AG04449 (cell line): Measurements from ENCODE around the gene WDR45.

Experiments used
- CTCF ChIA-PET: fragments of 350-600 bp; formaldehyde crosslinking; extraction: SDS; loops from one replicate; lab custom pipeline; 2021; ENCODE audit warnings: antibody characterized with exemption; lab: Yijun Ruan, JAX
- POLR2A ChIA-PET: fragments of 400-600, 350-600 bp; formaldehyde crosslinking; extraction: SDS; loops from one replicate; lab custom pipeline; 2020; ENCODE audit warnings: antibody characterized with exemption, inconsistent platforms; lab: Yijun Ruan, JAX
- DNase-seq: peaks from one replicate; pipeline ENCODE4 v3.0.0-alpha.2; 2010; ENCODE audit warnings: low read depth, low spot score
- H3K4me3 ChIP-seq: 2 replicates; pipeline ENCODE4 v1.5.1; 2011; ENCODE audit warnings: low read depth, mild to moderate bottlenecking, control low read depth, low read length
- TF ChIP-seq, protein P1 (sequence below): IDR thresholded peaks from one replicate; pipeline ENCODE4 v1.5.1; 2011; ENCODE audit warnings: mild to moderate bottlenecking, moderate library complexity, low read length, control low read depth, inconsistent platforms; ENCODE audit not compliant: insufficient read depth; ENCODE audit errors: missing control alignments

WDR45 gene

DNA sequence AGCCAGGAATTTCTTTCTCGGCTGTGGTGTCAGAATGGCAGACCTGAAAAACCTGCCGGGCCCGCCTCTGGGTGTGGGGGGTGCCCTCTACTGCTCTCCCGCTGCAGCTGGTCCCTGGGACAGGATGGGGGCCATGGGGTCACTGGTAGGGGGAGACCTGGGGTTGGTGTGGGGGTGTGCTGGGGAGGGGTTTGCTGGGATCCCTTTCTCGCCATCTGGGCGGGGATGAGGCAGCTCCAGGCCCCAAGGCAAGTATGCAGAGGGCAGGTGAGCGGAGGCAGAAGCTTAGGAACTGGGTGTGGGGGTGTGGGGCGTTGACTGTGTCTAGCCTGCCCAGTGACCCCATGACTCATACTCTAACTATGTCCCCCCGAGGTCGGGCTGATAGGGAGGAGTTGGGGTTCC is 20.0 kb downstream of the WDR45 start:
- ChIA-PET POLR2A (no interaction called here), CTCF (no interaction called here)
- no peak overlapping the region for H3K4me3 ChIP-seq
- DNase-seq, result no peak
- TF ChIP-seq, protein P1, sequence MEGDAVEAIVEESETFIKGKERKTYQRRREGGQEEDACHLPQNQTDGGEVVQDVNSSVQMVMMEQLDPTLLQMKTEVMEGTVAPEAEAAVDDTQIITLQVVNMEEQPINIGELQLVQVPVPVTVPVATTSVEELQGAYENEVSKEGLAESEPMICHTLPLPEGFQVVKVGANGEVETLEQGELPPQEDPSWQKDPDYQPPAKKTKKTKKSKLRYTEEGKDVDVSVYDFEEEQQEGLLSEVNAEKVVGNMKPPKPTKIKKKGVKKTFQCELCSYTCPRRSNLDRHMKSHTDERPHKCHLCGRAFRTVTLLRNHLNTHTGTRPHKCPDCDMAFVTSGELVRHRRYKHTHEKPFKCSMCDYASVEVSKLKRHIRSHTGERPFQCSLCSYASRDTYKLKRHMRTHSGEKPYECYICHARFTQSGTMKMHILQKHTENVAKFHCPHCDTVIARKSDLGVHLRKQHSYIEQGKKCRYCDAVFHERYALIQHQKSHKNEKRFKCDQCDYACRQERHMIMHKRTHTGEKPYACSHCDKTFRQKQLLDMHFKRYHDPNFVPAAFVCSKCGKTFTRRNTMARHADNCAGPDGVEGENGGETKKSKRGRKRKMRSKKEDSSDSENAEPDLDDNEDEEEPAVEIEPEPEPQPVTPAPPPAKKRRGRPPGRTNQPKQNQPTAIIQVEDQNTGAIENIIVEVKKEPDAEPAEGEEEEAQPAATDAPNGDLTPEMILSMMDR, result no peak

DNA sequence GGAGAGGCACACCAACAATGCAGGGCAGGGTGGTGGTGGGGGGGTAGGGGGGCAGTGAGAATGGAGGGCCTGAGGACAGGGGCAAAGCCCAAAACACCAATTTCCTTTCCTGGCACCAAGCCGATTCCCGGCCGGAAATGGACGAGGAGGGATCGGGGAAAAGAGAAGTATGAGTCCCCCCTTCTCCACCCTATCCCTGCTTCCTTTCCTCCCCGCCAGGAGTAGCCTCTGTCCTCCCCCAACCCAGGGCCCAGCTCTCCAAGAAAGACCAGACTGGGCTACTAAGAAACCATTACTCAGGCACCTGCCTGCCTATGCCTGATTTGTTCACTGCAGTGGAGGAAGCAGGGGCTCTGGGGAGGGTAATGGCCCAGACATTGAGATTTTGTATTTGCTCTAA is 20.5 kb downstream of the WDR45 start:
- POLR2A ChIA-PET, result no interaction called here
- TF ChIP-seq, protein P1, result no peak
- no peak overlapping the region for H3K4me3 ChIP-seq
- no peak for DNase-seq
- CTCF ChIA-PET, result no interaction called here

DNA sequence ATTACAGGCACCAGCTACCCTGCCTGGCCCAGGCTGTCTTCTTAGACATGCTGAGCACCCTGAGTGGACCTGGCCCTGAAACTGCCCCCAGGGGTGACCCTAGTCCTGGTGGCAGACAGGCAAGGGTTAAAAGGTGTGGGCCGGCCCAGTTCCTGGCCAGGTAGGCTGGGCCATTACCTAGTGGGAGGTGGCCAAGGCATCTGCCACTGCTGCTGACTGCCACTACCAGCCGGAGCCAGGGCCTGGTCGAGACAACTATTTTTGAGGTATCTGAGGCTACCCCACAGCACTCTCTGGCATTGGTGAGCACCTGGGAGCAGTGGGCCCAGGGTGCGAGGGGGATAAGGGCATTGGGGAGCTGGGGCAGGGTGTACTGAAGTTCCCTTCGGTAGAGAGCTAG is 20.9 kb downstream of the WDR45 start, which contains the start of gene CCDC120:
Gene CCDC120, plus strand, starts transcription at position 206 of the 400 bp plus-strand sequence. CDS start 3,043 bp downstream, outside the sequence.
- POLR2A ChIA-PET, result no interaction called here
- DNase-seq, result no peak
- TF ChIP-seq, protein P1, result no peak
- H3K4me3 ChIP-seq, result no peak within 1 kb of the TSS
- CTCF ChIA-PET, result no interaction called here

DNA sequence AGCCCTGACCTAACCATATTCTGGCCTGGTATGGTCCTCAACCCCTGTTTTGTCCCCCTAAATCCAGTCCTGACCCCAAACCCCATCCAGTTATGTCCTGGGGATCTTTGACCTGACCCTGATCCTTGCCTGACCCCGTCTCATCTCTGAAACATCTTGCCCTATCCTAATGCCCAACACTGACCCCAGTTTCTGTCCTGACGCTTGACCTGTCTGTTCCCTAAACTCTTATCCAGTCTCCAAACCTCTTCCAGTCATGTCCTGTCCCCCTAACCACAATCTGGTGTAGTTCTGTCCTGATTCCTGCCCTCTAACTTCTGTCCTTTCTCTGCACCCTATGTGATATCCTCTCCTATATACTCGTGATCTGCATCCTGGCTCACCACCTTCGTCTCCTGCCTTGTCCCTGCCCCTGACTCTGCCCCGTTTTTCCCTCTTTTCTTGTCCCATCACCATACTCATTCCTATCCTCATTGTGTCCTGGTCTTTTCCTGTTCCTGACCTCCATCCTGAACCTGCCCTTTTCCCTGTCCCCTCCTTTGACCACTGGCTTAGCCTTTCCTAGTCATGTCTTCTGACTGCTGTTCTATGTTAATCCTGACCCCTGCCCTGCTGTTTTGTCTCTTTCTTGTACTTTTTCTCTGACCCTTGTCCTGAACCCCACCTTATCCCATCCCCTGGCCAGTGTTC is 25.5 kb downstream of the WDR45 start:
- ChIA-PET POLR2A (no interaction called here), CTCF (interaction anchor here (1.0 kb wide), 1 partner anchor 10 kb away, joined by 3 read pairs; no protein-coding TSS in a partner anchor)
- H3K4me3 ChIP-seq, result peak overlapping the region; percentile 59
- DNase-seq, result no peak
- TF ChIP-seq, protein P1, result no peak

DNA sequence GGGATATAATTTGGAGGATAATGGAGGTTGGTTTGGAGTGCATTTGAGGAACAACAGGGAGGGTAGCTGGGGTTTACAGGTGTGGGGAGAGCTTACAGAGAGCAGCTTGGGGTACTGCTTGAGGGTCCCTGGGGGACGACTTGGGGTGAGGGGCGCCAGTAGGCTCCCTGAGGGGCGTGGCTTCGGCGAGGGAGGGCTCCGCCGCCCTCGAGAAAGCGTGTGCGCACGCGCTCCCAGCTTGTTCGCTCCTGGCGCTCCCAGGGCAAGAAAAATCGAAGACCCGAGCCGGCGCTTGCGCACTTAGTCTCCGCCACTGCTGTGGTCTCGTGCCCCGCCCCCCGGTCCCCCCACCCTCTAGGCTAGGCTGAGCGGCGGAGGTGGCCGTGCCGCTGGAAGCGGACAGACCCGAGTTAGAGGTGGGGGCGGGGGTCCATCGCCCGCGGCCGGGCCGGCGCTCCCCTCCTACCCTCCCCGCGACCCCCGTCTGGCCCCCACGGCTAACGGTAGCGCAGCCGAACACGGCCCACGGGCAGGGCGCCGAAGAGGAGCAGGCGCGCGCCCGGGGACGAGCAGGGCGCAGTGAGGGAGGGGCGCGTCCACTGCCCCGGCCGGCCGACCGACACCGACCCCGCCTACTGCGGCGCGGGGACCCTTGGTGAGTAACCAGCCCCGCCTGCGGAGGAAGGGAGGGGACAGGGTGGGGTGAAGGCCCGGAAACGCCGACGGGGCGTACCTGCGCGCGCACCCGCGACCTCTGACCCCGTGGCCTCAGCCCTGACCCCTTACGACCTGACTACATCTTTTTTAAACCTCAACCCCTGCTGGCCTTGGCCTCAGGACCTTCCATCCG is 26.2 kb downstream of the WDR45 start:
- DNase-seq, result no peak
- H3K4me3 ChIP-seq, result peak overlapping the region; percentile 59
- CTCF ChIA-PET, result interaction anchor here (1.2 kb wide), 1 partner anchor 9 kb away, joined by 7 read pairs; no protein-coding TSS in a partner anchor
- POLR2A ChIA-PET, result interaction anchor here (0.7 kb wide), 1 partner anchor 9 kb away, joined by 3 read pairs; no protein-coding TSS in a partner anchor
- TF ChIP-seq, protein P1, result no peak

DNA sequence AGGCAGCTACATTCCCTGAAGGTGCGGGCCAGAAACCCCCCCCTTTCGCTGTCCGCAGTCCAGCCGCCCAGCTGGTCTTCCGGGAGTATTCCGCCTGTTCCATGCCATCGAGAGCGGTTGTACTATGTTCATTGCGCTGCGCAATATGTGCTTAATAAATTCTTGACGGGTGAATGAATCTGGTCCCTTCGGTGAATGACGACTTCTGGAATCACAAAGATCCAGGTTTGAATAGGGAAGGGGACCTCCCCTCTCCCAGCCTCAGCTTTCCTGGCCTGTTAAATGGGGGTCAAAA is 35.8 kb downstream of the WDR45 start:
- TF ChIP-seq, protein P1, result no peak
- ChIA-PET POLR2A (interaction anchor here (0.9 to 1.4 kb wide), 5 partner anchors 9 to 86 kb away, joined by 3 to 8 read pairs (median 4); partner anchors contain the start of genes GRIPAP1, KCND1 and OTUD5), CTCF (interaction anchor here (0.6 to 2.1 kb wide), 11 partner anchors 9 to 122 kb away, joined by 3 to 10 read pairs (median 3); partner anchors contain the start of genes KCND1 and OTUD5)
- no peak for DNase-seq
- peak overlapping the region; percentile 43 for H3K4me3 ChIP-seq
